ENCODE data around the gene CRKL.
"Not testable (repeated sequence)": the region's sequence is repeated elsewhere in the genome, so short reads cannot be mapped to it uniquely, and the experiment has no call there.

The CRKL gene

GRCh38 chr22:20904008-20904979, 12.9 kb upstream of the CRKL start:
- Histone ChIP-seq H3K9me3 (ENCODE audit: control insufficient read depth in 1 of 2, low read length in 2 of 2) (no peaks in the 10 kb centered on the region), H3K36me3 (ENCODE audit: control insufficient read depth in 1 of 2, insufficient read depth in 2 of 2, low read length in 2 of 2) (no peaks in the 10 kb centered on the region), H3K4me3 (ENCODE audit: low read depth in 1 of 2, low read length in 2 of 2) (no peak overlapping the region), H3K27ac (ENCODE audit: low read length) (no peak overlapping the region), H3K27me3 (ENCODE audit: low read depth, low read length) (no peaks in the 10 kb centered on the region), H3K4me1 (ENCODE audit: control insufficient read depth in 1 of 2, insufficient read depth in 2 of 2, low read length in 2 of 2) (no peaks in the 10 kb centered on the region)

GRCh38 chr22:20904980-20905355, 12.2 kb upstream of the CRKL start:
- H3K36me3 ChIP-seq (ENCODE audit: control insufficient read depth in 1 of 2, insufficient read depth in 2 of 2, low read length in 2 of 2): no peaks in the 10 kb centered on the region
- no peak overlapping the region for H3K4me3 ChIP-seq (ENCODE audit: low read depth in 1 of 2, low read length in 2 of 2)
- no peaks in the 10 kb centered on the region for H3K4me1 ChIP-seq (ENCODE audit: control insufficient read depth in 1 of 2, insufficient read depth in 2 of 2, low read length in 2 of 2)
- no peaks in the 10 kb centered on the region for H3K9me3 ChIP-seq (ENCODE audit: control insufficient read depth in 1 of 2, low read length in 2 of 2)
- no peak overlapping the region for H3K27ac ChIP-seq (ENCODE audit: low read length)
- H3K27me3 ChIP-seq (ENCODE audit: low read depth, low read length): no peaks in the 10 kb centered on the region

- Histone ChIP-seq H3K9me3 (ENCODE audit: control insufficient read depth in 1 of 2, low read length in 2 of 2) (no peaks in the 10 kb centered on the region), H3K36me3 (ENCODE audit: control insufficient read depth in 1 of 2, insufficient read depth in 2 of 2, low read length in 2 of 2) (no peaks in the 10 kb centered on the region), H3K27ac (ENCODE audit: low read length) (no peak overlapping the region)
Observed at GRCh38 chr22:20905415-20906386, 11.5 kb upstream of the CRKL start.

GRCh38 chr22:20906387-20906767, 10.8 kb upstream of the CRKL start:
- H3K4me1 ChIP-seq (ENCODE audit: control insufficient read depth in 1 of 2, insufficient read depth in 2 of 2, low read length in 2 of 2): no peaks in the 10 kb centered on the region
- H3K36me3 ChIP-seq (ENCODE audit: control insufficient read depth in 1 of 2, insufficient read depth in 2 of 2, low read length in 2 of 2): no peaks in the 10 kb centered on the region
- H3K4me3 ChIP-seq (ENCODE audit: low read depth in 1 of 2, low read length in 2 of 2): no peak overlapping the region
- H3K9me3 ChIP-seq (ENCODE audit: control insufficient read depth in 1 of 2, low read length in 2 of 2): no peaks in the 10 kb centered on the region
- H3K27ac ChIP-seq (ENCODE audit: low read length): no peak overlapping the region
- H3K27me3 ChIP-seq (ENCODE audit: low read depth, low read length): no peaks in the 10 kb centered on the region

More at GRCh38 chr22:20905415-20906386, 11.5 kb upstream of the CRKL start:
- no peak overlapping the region for H3K4me3 ChIP-seq (ENCODE audit: low read depth in 1 of 2, low read length in 2 of 2)
- H3K4me1 ChIP-seq (ENCODE audit: control insufficient read depth in 1 of 2, insufficient read depth in 2 of 2, low read length in 2 of 2): no peaks in the 10 kb centered on the region
- no peaks in the 10 kb centered on the region for H3K27me3 ChIP-seq (ENCODE audit: low read depth, low read length)

GRCh38 chr22:20908717-20909116, 8.5 kb upstream of the CRKL start:
- H3K27ac ChIP-seq (ENCODE audit: low read length); H3K4me3 ChIP-seq (ENCODE audit: low read depth in 1 of 2, low read length in 2 of 2); H3K36me3 ChIP-seq (ENCODE audit: control insufficient read depth in 1 of 2, insufficient read depth in 2 of 2, low read length in 2 of 2); H3K9me3 ChIP-seq (ENCODE audit: control insufficient read depth in 1 of 2, low read length in 2 of 2); H3K27me3 ChIP-seq (ENCODE audit: low read depth, low read length); H3K4me1 ChIP-seq (ENCODE audit: control insufficient read depth in 1 of 2, insufficient read depth in 2 of 2, low read length in 2 of 2): not testable (repeated sequence)

- H3K36me3 ChIP-seq (ENCODE audit: control insufficient read depth in 1 of 2, insufficient read depth in 2 of 2, low read length in 2 of 2): no peaks in the 10 kb centered on the region
- H3K4me1 ChIP-seq (ENCODE audit: control insufficient read depth in 1 of 2, insufficient read depth in 2 of 2, low read length in 2 of 2): no peaks in the 10 kb centered on the region
- no peaks in the 10 kb centered on the region for H3K9me3 ChIP-seq (ENCODE audit: control insufficient read depth in 1 of 2, low read length in 2 of 2)
- H3K27me3 ChIP-seq (ENCODE audit: low read depth, low read length): no peaks in the 10 kb centered on the region
- H3K27ac ChIP-seq (ENCODE audit: low read length): no peak overlapping the region
- H3K4me3 ChIP-seq (ENCODE audit: low read depth in 1 of 2, low read length in 2 of 2): no peak overlapping the region
Observed at GRCh38 chr22:20909543-20910303, 7.5 kb upstream of the CRKL start.

GRCh38 chr22:20912494-20912893, 4.7 kb upstream of the CRKL start:
- Histone ChIP-seq H3K36me3 (ENCODE audit: control insufficient read depth in 1 of 2, insufficient read depth in 2 of 2, low read length in 2 of 2) (no peaks in the 10 kb centered on the region), H3K4me3 (ENCODE audit: low read depth in 1 of 2, low read length in 2 of 2) (no peak overlapping the region), H3K27me3 (ENCODE audit: low read depth, low read length) (no peaks in the 10 kb centered on the region), H3K4me1 (ENCODE audit: control insufficient read depth in 1 of 2, insufficient read depth in 2 of 2, low read length in 2 of 2) (no peaks in the 10 kb centered on the region), H3K9me3 (ENCODE audit: control insufficient read depth in 1 of 2, low read length in 2 of 2) (no peaks in the 10 kb centered on the region), H3K27ac (ENCODE audit: low read length) (no peak overlapping the region)

- H3K4me3 ChIP-seq (ENCODE audit: low read depth in 1 of 2, low read length in 2 of 2): peak overlapping the region; percentile 95 to 98
- H3K27ac ChIP-seq (ENCODE audit: low read length): peak overlapping the region; percentile 88
- H3K4me1 ChIP-seq (ENCODE audit: control insufficient read depth in 1 of 2, insufficient read depth in 2 of 2, low read length in 2 of 2): peaks cover 7 to 32% of the 10 kb centered on the region in 2 donors
- no peaks in the 10 kb centered on the region for H3K36me3 ChIP-seq (ENCODE audit: control insufficient read depth in 1 of 2, insufficient read depth in 2 of 2, low read length in 2 of 2)
- H3K27me3 ChIP-seq (ENCODE audit: low read depth, low read length): no peaks in the 10 kb centered on the region
- H3K9me3 ChIP-seq (ENCODE audit: control insufficient read depth in 1 of 2, low read length in 2 of 2): no peaks in the 10 kb centered on the region
Observed at GRCh38 chr22:20918663-20919218, 1.5 kb downstream of the CRKL start.

GRCh38 chr22:20919718-20920117, 2.5 kb downstream of the CRKL start:
- Histone ChIP-seq H3K4me1 (ENCODE audit: control insufficient read depth in 1 of 2, insufficient read depth in 2 of 2, low read length in 2 of 2) (peaks cover 7 to 32% of the 10 kb centered on the region in 2 donors), H3K9me3 (ENCODE audit: control insufficient read depth in 1 of 2, low read length in 2 of 2) (no peaks in the 10 kb centered on the region), H3K36me3 (ENCODE audit: control insufficient read depth in 1 of 2, insufficient read depth in 2 of 2, low read length in 2 of 2) (no peaks in the 10 kb centered on the region), H3K4me3 (ENCODE audit: low read depth in 1 of 2, low read length in 2 of 2) (peak overlapping the region; percentile 78 to 98), H3K27ac (ENCODE audit: low read length) (peak overlapping the region; percentile 60), H3K27me3 (ENCODE audit: low read depth, low read length) (no peaks in the 10 kb centered on the region)

GRCh38 chr22:20920881-20921203, 3.6 kb downstream of the CRKL start:
- Histone ChIP-seq H3K4me1 (ENCODE audit: control insufficient read depth in 1 of 2, insufficient read depth in 2 of 2, low read length in 2 of 2) (peaks cover 7 to 32% of the 10 kb centered on the region in 2 donors), H3K36me3 (ENCODE audit: control insufficient read depth in 1 of 2, insufficient read depth in 2 of 2, low read length in 2 of 2) (no peaks in the 10 kb centered on the region), H3K27ac (ENCODE audit: low read length) (peak overlapping the region; percentile 23), H3K4me3 (ENCODE audit: low read depth in 1 of 2, low read length in 2 of 2) (peak overlapping the region; percentile 78 to 98), H3K9me3 (ENCODE audit: control insufficient read depth in 1 of 2, low read length in 2 of 2) (no peaks in the 10 kb centered on the region), H3K27me3 (ENCODE audit: low read depth, low read length) (no peaks in the 10 kb centered on the region)
